Heart right ventricle (tissue), 16 donors: ENCODE results near the gene PPM1E. TPM values are rescaled to one million over a fixed set of nuclear protein-coding genes. Genes with fewer than 3 reads are reported as not detected.

ENCODE experiments used
- ATAC-seq, 8 donors: fragments of 200-7000 bp; cut with Tn5 transposase; one replicate each; pipeline ENCODE4 v1.9.1; 2020; ENCODE audit warnings: mild to moderate bottlenecking in 8 of 8, moderate library complexity in 8 of 8, moderate number of reproducible peaks in 1 of 8
- DNase-seq, 2 donors: peaks; one replicate each; pipeline ENCODE4 v3.0.0-alpha.2; 2020
- H3K27ac ChIP-seq, 10 donors: fragments of 200-600 bp; sonication (generic) in 2 of 10; one replicate each; pipeline versions ENCODE4 v1.5.0 to v1.8.0; 2020 to 2022; ENCODE audit warnings: mild to moderate bottlenecking in 3 of 10
- H3K27me3 ChIP-seq, 7 donors: fragments of 200-600 bp; one replicate each; pipeline ENCODE4 v1.8.0; 2021 to 2022; ENCODE audit warnings: mild to moderate bottlenecking in 2 of 7
- H3K36me3 ChIP-seq, 9 donors: fragments of 200-600 bp; sonication (generic) in 1 of 9; one replicate each; pipeline versions ENCODE4 v1.5.0 to v1.8.0; 2020 to 2022; ENCODE audit warnings: mild to moderate bottlenecking in 2 of 9
- H3K4me1 ChIP-seq, 9 donors: fragments of 200-600 bp; sonication (generic) in 1 of 9; one replicate each; pipeline versions ENCODE4 v1.5.0 to v1.8.0; 2020 to 2022; ENCODE audit warnings: mild to moderate bottlenecking in 4 of 9
- H3K4me3 ChIP-seq, 10 donors: fragments of 200-600 bp; sonication (generic) in 2 of 10; one replicate each; pipeline versions ENCODE4 v1.5.0 to v1.8.0; 2020 to 2022; ENCODE audit warnings: mild to moderate bottlenecking in 7 of 10, moderate library complexity in 2 of 10
- H3K9me3 ChIP-seq, 11 donors: fragments of 200-600 bp in 10 of 11; sonication (generic) in 2 of 11; one replicate each; pipeline versions ENCODE4 v1.5.0 to v1.8.0; 2013 to 2022; ENCODE audit warnings: mild to moderate bottlenecking in 2 of 11, control low read depth in 1 of 11, moderate library complexity in 1 of 11
- WGBS, 2 donors: extraction: QIAGEN DNeasy Blood & Tissue Kit; methylation state at CpG; one replicate each; pipeline ENCODE4 v1.1.7; 2013; ENCODE audit warnings: inconsistent platforms in 1 of 2; 5-methylcytosine and 5-hydroxymethylcytosine counted together
- intact Hi-C, 10 donors: fragments of 100-400 bp; cut with DNase I; formaldehyde crosslinking; loops; one replicate each; pipeline versions ENCODE4 v1.11.1 to v1.14.2; 2022
- polyA plus RNA-seq, 2 donors: library from polyadenylated mRNA; stranded (reverse); fragments of 200-250 nt; gene quantifications; one replicate each; pipeline ENCODE4 v1.2.3, GENCODE V29; 2013
- total RNA-seq, 10 donors: library from RNA; stranded (reverse); fragmentation: NEBNext Ultra II Directional in 3 of 10; extraction: Animal tissue kit (Norgen Biotek cat#: 25700) in 3 of 10; gene quantifications; one replicate each; pipeline versions ENCODE4 v1.2.1 to v1.2.4, GENCODE V29; 2021 to 2023
- TF ChIP-seq, protein P1 (sequence below), 9 donors: fragments of 200-600 bp; sonication (generic) in 2 of 9; IDR thresholded peaks; one replicate each; pipeline versions ENCODE4 v1.5.0 to v1.8.0; 2021 to 2022; ENCODE audit warnings: antibody characterized with exemption in 9 of 9, mild to moderate bottlenecking in 5 of 9, moderate library complexity in 1 of 9
- donor health status: Arrhythmogenic right ventricular cardiomyopathy.
- donor health status: ischemic (EF 13 %, LVEDD 7.1; RV severe dilation, severe dysfunction).
- donor health status: healthy with polysubstance abuse.
- donor health status: DM: no; HTN: yes; CAD: no.
- donor health status: DM: no; HTN: no; CAD: no.
- donor health status: ischemic (EF 25% LVEDD 6.9; RV normal size, moderate dysfunction).
- donor health status: ischemic (EF 25% LVEDD 5.7; RV mildly dilated, moderate dysfunction).
- donor health status: healthy.
- donor health status: DM: yes; HTN: yes; CAD: no.
- donor health status: Ischemic cardiomyopathy.
- donor health status: ischemic (EF 35%, LVEDD 5.7; RV mildly dilated, moderate dysfunction).
- donor health status: nonischemic (EF 11% LVEDD 7.7; RV severe dilation, severe dysfunction).
- donor health status: DM: yes; HTN: yes; CAD: no.
- donor health status: PGD.
- donor health status: ischemic (EF 29% LVEDD 5.4; RV normal size, mild dysfunction).
- donor health status: nonischemic (EF 23%, LVEDD 6.1; RV moderate dilation, normal function).

PPM1E gene
- total and polyA plus RNA-seq, 12 donors: 0.14 to 3.1 (median 0.41) TPM

DNA sequence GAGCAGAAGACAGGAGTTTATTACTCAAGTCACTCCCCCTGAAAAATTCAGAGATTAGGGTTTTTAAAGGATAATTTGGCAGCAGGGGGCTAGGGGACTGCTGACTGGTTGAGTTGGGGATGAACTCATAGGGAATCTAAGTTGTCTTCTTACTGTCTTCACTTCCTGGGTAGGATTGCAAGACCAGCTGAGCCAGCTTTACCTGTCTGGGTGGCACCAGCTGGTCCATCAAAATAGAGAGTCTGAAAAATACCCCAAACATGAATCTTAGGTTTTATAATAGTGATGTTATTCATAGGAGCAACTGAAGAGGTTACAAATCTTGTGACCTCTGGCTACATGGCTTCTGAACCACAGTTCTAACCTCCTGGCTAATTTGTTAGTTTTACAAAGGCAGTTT lies 157.9 kb downstream of the PPM1E start:
- TF ChIP-seq, protein P1, sequence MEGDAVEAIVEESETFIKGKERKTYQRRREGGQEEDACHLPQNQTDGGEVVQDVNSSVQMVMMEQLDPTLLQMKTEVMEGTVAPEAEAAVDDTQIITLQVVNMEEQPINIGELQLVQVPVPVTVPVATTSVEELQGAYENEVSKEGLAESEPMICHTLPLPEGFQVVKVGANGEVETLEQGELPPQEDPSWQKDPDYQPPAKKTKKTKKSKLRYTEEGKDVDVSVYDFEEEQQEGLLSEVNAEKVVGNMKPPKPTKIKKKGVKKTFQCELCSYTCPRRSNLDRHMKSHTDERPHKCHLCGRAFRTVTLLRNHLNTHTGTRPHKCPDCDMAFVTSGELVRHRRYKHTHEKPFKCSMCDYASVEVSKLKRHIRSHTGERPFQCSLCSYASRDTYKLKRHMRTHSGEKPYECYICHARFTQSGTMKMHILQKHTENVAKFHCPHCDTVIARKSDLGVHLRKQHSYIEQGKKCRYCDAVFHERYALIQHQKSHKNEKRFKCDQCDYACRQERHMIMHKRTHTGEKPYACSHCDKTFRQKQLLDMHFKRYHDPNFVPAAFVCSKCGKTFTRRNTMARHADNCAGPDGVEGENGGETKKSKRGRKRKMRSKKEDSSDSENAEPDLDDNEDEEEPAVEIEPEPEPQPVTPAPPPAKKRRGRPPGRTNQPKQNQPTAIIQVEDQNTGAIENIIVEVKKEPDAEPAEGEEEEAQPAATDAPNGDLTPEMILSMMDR (IDR thresholded peaks at IDR 0.05): no peak
- H3K4me1 ChIP-seq: no peaks in the 10 kb centered on the region
- ATAC-seq (no peak), DNase-seq (no peak)
- no peaks in the 10 kb centered on the region for H3K36me3 ChIP-seq
- peaks cover 0 to 31% (median 10%) of the 10 kb centered on the region in 11 donors for H3K9me3 ChIP-seq
- intact Hi-C loops: no loop called here
- no peak overlapping the region for H3K4me3 ChIP-seq
- H3K27me3 ChIP-seq: peaks cover 0 to 17% (median 0%) of the 10 kb centered on the region in 7 donors
- H3K27ac ChIP-seq: no peak overlapping the region

GRCh38 chr17:58913971-58914769 lies 158.5 kb downstream of the PPM1E start:
- intact Hi-C loops: no loop called here
- TF ChIP-seq, protein P1 (IDR thresholded peaks at IDR 0.05): no peak
- H3K4me3 ChIP-seq: no peak overlapping the region

GRCh38 chr17:58917228-58917627 lies 161.6 kb downstream of the PPM1E start:
- no peak for ATAC-seq
- 77 to 85% methylated on average over 1 of the region's 1 CpG for WGBS, 2 donors
- Histone ChIP-seq H3K36me3 (no peaks in the 10 kb centered on the region), H3K27me3 (peaks cover 0 to 17% (median 0%) of the 10 kb centered on the region in 7 donors), H3K27ac (no peak overlapping the region), H3K4me3 (no peak overlapping the region), H3K9me3 (peaks cover 0 to 6% (median 2%) of the 10 kb centered on the region in 11 donors), H3K4me1 (no peaks in the 10 kb centered on the region)
- no peak for DNase-seq
- TF ChIP-seq, protein P1 (IDR thresholded peaks at IDR 0.05): no peak
- intact Hi-C loops: no loop called here

More at GRCh38 chr17:58913971-58914769, 158.5 kb downstream of the PPM1E start:
- Histone ChIP-seq H3K9me3 (peaks cover 0 to 31% (median 10%) of the 10 kb centered on the region in 11 donors), H3K36me3 (no peaks in the 10 kb centered on the region), H3K4me1 (no peaks in the 10 kb centered on the region), H3K27me3 (peaks cover 0 to 17% (median 0%) of the 10 kb centered on the region in 7 donors), H3K27ac (no peak overlapping the region)
- 66% methylated on average over 2 of the region's 2 CpGs for WGBS, 2 donors
- DNase-seq (no peak), ATAC-seq (no peak)

DNA sequence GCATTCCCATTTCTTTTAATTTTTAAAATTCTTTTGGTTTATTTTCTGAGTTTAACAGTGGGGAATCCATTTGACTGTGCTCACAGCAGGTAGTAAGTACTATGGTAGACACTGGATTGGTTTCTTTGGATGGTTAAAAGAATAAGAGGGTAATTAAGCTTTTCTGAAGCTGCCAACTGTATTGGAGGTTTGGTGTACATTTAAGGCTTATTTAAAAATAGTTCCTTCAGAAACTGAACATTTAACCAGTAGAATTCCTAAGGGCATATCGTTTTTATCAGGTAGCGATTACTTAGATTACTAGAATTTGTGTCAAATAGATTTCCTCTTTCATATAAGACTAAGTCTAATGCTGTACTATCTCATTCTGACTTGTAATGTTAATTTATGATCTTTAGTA lies 162.4 kb downstream of the PPM1E start:
- WGBS, 2 donors: 68 to 73% methylated on average over 2 of the region's 2 CpGs
- no peak for DNase-seq
- H3K9me3 ChIP-seq: no peaks in the 10 kb centered on the region
- no peak for ATAC-seq
- H3K27ac ChIP-seq: no peak overlapping the region
- no peaks in the 10 kb centered on the region for H3K36me3 ChIP-seq
- H3K4me3 ChIP-seq: no peak overlapping the region
- H3K27me3 ChIP-seq: peaks cover 0 to 17% (median 0%) of the 10 kb centered on the region in 7 donors
- TF ChIP-seq, protein P1 (IDR thresholded peaks at IDR 0.05): no peak
- intact Hi-C loops: no loop called here
- no peaks in the 10 kb centered on the region for H3K4me1 ChIP-seq
